NB4 (cell line): ENCODE data around the gene NELFA.

Experiments used
- CTCF ChIP-seq: IDR thresholded peaks from one replicate; pipeline ENCODE4 v1.5.1; 2012; ENCODE audit warnings: low read depth, low read length
- MAX ChIP-seq: IDR thresholded peaks from 2 replicates; pipeline ENCODE4 v1.6.1; 2011; ENCODE audit warnings: low read depth, low read length
- MYC ChIP-seq: IDR thresholded peaks from 2 replicates; pipeline ENCODE4 v1.6.1; 2011; ENCODE audit warnings: low read depth, low read length
- POLR2A ChIP-seq: IDR thresholded peaks from 2 replicates; pipeline ENCODE4 v1.6.1; 2011; ENCODE audit warnings: mild to moderate bottlenecking; ENCODE audit not compliant: insufficient read length; ENCODE audit errors: extremely low read depth

- TF ChIP-seq CTCF (no peak), POLR2A (no peak), MAX (no peak), MYC (no peak)
Measured at GRCh38 chr4:2042947-2043395, 34.2 kb upstream of the NELFA start.
